Neural progenitor cell (in vitro differentiated cells): ENCODE data around the gene C6orf136. TPM values are rescaled to one million over a fixed set of nuclear protein-coding genes. Genes with fewer than 3 reads are reported as not detected.

ENCODE experiments used
- DNase-seq: peaks from one replicate; pipeline ENCODE4 v3.0.0-alpha.2; 2016; ENCODE audit warnings: low spot score
- H2AFZ ChIP-seq: fragments of 200-600 bp; sonication (generic); replicated peaks from 2 replicates; pipeline ENCODE4 v1.6.1; 2016; ENCODE audit warnings: antibody characterized with exemption
- H3F3A ChIP-seq: fragments of 200-600 bp; sonication (generic); 2 replicates; pipeline ENCODE4 v1.6.1; 2016; ENCODE audit warnings: antibody characterized with exemption, low read depth
- H3K27ac ChIP-seq: fragments of 200-600 bp; sonication (generic); 2 replicates; pipeline ENCODE4 v1.5.1; 2016; ENCODE audit warnings: mild to moderate bottlenecking
- H3K27me3 ChIP-seq: fragments of 200-600 bp; sonication (generic); 2 replicates; pipeline ENCODE4 v1.6.1; 2016; ENCODE audit warnings: mild to moderate bottlenecking, moderate library complexity
- H3K36me3 ChIP-seq: fragments of 200-600 bp; sonication (generic); 2 replicates; pipeline ENCODE4 v1.5.1; 2016
- H3K4me1 ChIP-seq: fragments of 200-600 bp; sonication (generic); 2 replicates; pipeline ENCODE4 v1.6.1; 2016; ENCODE audit warnings: mixed run types
- H3K4me2 ChIP-seq: fragments of 200-600 bp; sonication (generic); 2 replicates; pipeline ENCODE4 v1.6.1; 2016
- H3K4me3 ChIP-seq: fragments of 200-600 bp; sonication (generic); 2 replicates; pipeline ENCODE4 v1.5.1; 2016
- H3K79me2 ChIP-seq: fragments of 200-600 bp; sonication (generic); 2 replicates; pipeline ENCODE4 v1.6.1; 2016; ENCODE audit warnings: low read depth
- H3K9ac ChIP-seq: fragments of 200-600 bp; sonication (generic); 2 replicates; pipeline ENCODE4 v1.6.1; 2016
- H3K9me3 ChIP-seq: fragments of 200-600 bp; sonication (generic); 2 replicates; pipeline ENCODE4 v1.5.1; 2016; ENCODE audit warnings: low read depth
- H4K20me1 ChIP-seq: fragments of 200-600 bp; sonication (generic); 2 replicates; pipeline ENCODE4 v1.6.1; 2016; ENCODE audit warnings: low read depth
- H3K27ac Mint-ChIP-seq: 3 replicates; pipeline ENCODE4 v1.8.0; 2021; ENCODE audit warnings: mixed read lengths
- H3K27me3 Mint-ChIP-seq: 2 replicates; pipeline ENCODE4 v1.8.0; 2022; ENCODE audit warnings: low read depth, mild to moderate bottlenecking, inconsistent platforms, moderate library complexity, mixed read lengths; ENCODE audit not compliant: insufficient read depth
- H3K36me3 Mint-ChIP-seq: 3 replicates; pipeline ENCODE4 v1.8.0; 2021; ENCODE audit warnings: mixed read lengths
- H3K4me1 Mint-ChIP-seq: 3 replicates; pipeline ENCODE4 v1.8.0; 2021; ENCODE audit warnings: mixed read lengths
- H3K4me3 Mint-ChIP-seq: 3 replicates; pipeline ENCODE4 v1.8.0; 2021; ENCODE audit warnings: mild to moderate bottlenecking, moderate library complexity, mixed read lengths
- H3K9me3 Mint-ChIP-seq: 3 replicates; pipeline ENCODE4 v1.8.0; 2020; ENCODE audit warnings: mixed read lengths
- EZH2 ChIP-seq: fragments of 200-600 bp; sonication (generic); IDR thresholded peaks from 2 replicates; pipeline ENCODE4 v1.6.1; 2017; ENCODE audit warnings: antibody characterized with exemption, mild to moderate bottlenecking, moderate library complexity
- EZH2phosphoT487 ChIP-seq: fragments of 200-600 bp; sonication (generic); IDR thresholded peaks from 2 replicates; pipeline ENCODE4 v1.6.1; 2017; ENCODE audit warnings: antibody characterized with exemption
- total RNA-seq: library from RNA; depleted of rRNA; stranded (reverse); fragments of >200 nt; gene quantifications from 2 replicates; pipeline ENCODE4 v1.2.3, GENCODE V29; 2015; ENCODE audit warnings: low replicate concordance
- TF ChIP-seq, protein P1 (sequence below): fragments of 200-600 bp; sonication (generic); IDR thresholded peaks from 2 replicates; pipeline ENCODE4 v1.5.1; 2017; ENCODE audit warnings: antibody characterized with exemption, mild to moderate bottlenecking

Gene C6orf136
- total RNA-seq, 1 donor from 2014 or later: 3.7 TPM

GRCh38 chr6:30635834-30636233 is 11.1 kb upstream of the C6orf136 start:
- Histone ChIP-seq H3K79me2 (no peaks in the 10 kb centered on the region), H3K9me3 (no peaks in the 10 kb centered on the region), H3K27me3 (no peaks in the 10 kb centered on the region), H3K27ac (no peak overlapping the region), H4K20me1 (peaks cover 1% of the 10 kb centered on the region), H3K4me2 (no peak overlapping the region), H3K4me1 (no peaks in the 10 kb centered on the region), H3K36me3 (no peaks in the 10 kb centered on the region), H3F3A (no peaks in the 10 kb centered on the region), H3K9ac (no peak overlapping the region), H2AFZ (no peak overlapping the region), H3K4me3 (no peak overlapping the region)
- no peak for DNase-seq
- Mint-ChIP-seq H3K27ac (no peak overlapping the region), H3K9me3 (no peaks in the 10 kb centered on the region), H3K27me3 (peaks cover 2% of the 10 kb centered on the region), H3K36me3 (peaks cover 36% of the 10 kb centered on the region), H3K4me1 (no peaks in the 10 kb centered on the region), H3K4me3 (no peak overlapping the region)
- TF ChIP-seq EZH2 (no peak), EZH2phosphoT487 (no peak)
- TF ChIP-seq, protein P1, sequence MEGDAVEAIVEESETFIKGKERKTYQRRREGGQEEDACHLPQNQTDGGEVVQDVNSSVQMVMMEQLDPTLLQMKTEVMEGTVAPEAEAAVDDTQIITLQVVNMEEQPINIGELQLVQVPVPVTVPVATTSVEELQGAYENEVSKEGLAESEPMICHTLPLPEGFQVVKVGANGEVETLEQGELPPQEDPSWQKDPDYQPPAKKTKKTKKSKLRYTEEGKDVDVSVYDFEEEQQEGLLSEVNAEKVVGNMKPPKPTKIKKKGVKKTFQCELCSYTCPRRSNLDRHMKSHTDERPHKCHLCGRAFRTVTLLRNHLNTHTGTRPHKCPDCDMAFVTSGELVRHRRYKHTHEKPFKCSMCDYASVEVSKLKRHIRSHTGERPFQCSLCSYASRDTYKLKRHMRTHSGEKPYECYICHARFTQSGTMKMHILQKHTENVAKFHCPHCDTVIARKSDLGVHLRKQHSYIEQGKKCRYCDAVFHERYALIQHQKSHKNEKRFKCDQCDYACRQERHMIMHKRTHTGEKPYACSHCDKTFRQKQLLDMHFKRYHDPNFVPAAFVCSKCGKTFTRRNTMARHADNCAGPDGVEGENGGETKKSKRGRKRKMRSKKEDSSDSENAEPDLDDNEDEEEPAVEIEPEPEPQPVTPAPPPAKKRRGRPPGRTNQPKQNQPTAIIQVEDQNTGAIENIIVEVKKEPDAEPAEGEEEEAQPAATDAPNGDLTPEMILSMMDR: no peak

DNA sequence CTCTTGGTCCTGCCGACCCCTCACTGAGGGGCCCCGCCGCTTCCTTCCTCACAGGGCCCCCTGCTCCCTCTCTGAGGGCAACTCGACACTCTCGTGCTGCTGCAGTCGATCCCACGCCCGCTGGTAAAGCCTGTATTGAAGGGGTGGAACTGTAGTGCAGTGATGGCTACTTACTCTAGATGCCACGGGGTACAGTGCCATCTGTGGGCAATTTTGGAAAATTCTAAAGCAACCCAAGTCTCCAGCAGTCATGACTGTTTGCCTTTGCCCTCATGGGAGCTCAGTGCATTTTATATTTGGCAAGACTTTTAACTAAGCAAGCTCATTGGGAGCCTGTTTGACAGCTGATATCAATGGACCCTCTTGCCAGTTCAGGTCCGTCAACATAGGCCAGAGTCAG is 6.5 kb upstream of the C6orf136 start:
- DNase-seq: no peak
- H3K4me1 ChIP-seq: no peaks in the 10 kb centered on the region
- no peak overlapping the region for H3K4me3 ChIP-seq
- no peak overlapping the region for H3K4me2 ChIP-seq
- H3K36me3 ChIP-seq: no peaks in the 10 kb centered on the region
- no peaks in the 10 kb centered on the region for H3K27me3 ChIP-seq
- Mint-ChIP-seq H3K27me3 (no peaks in the 10 kb centered on the region), H3K9me3 (no peaks in the 10 kb centered on the region), H3K27ac (no peak overlapping the region), H3K36me3 (peaks cover 29% of the 10 kb centered on the region), H3K4me1 (no peaks in the 10 kb centered on the region), H3K4me3 (no peak overlapping the region)
- TF ChIP-seq EZH2phosphoT487 (no peak), EZH2 (no peak)
- TF ChIP-seq, protein P1: no peak
- no peak overlapping the region for H2AFZ ChIP-seq
- peaks cover 6% of the 10 kb centered on the region for H3F3A ChIP-seq
- H3K9me3 ChIP-seq: no peaks in the 10 kb centered on the region
- no peak overlapping the region for H3K27ac ChIP-seq
- peaks cover 4% of the 10 kb centered on the region for H3K79me2 ChIP-seq
- no peak overlapping the region for H3K9ac ChIP-seq
- H4K20me1 ChIP-seq: peaks cover 8% of the 10 kb centered on the region

- Histone ChIP-seq H3K79me2 (peaks cover 9% of the 10 kb centered on the region), H3K27me3 (no peaks in the 10 kb centered on the region), H2AFZ (no peak overlapping the region), H3K9ac (no peak overlapping the region), H3K4me2 (no peak overlapping the region), H4K20me1 (peaks cover 13% of the 10 kb centered on the region), H3K4me3 (no peak overlapping the region), H3K27ac (no peak overlapping the region), H3K4me1 (peaks cover under 1% of the 10 kb centered on the region), H3K9me3 (no peaks in the 10 kb centered on the region), H3K36me3 (no peaks in the 10 kb centered on the region), H3F3A (peaks cover 10% of the 10 kb centered on the region)
- H3K4me3 Mint-ChIP-seq: no peak overlapping the region
- no peak overlapping the region for H3K27ac Mint-ChIP-seq
- H3K4me1 Mint-ChIP-seq: peaks cover 4% of the 10 kb centered on the region
- no peak for DNase-seq
- no peaks in the 10 kb centered on the region for H3K9me3 Mint-ChIP-seq
- no peak for TF ChIP-seq EZH2phosphoT487
- TF ChIP-seq, protein P1: no peak
- no peak for TF ChIP-seq EZH2
- peaks cover 29% of the 10 kb centered on the region for H3K36me3 Mint-ChIP-seq
- peaks cover 2% of the 10 kb centered on the region for H3K27me3 Mint-ChIP-seq
Observed at GRCh38 chr6:30641048-30641447, 5.9 kb upstream of the C6orf136 start.
